Measurements from ENCODE around the gene FRMD3.

The FRMD3 gene

DNA sequence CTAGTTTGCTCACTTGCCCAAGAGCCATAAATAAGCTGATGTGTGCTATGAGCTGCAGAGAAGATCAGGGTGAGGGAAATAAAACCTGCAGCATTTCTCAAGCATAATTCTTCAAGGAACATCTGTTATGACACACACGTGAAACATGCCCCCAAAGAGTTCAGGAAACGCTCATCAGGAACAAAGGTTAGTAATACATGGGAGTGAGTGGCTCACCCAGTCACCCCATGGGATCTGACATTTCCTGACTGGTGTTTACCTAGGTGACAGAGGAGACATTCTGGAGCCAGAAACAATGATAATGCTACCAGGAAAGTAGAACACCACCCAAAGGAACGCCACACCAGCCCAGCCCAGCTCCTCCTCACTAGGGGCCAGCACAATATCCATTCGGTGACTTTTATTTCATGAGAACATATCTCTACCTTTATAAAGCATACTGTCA lies 66.0 kb downstream of the FRMD3 start:
- no peak for FAIRE-seq

DNA sequence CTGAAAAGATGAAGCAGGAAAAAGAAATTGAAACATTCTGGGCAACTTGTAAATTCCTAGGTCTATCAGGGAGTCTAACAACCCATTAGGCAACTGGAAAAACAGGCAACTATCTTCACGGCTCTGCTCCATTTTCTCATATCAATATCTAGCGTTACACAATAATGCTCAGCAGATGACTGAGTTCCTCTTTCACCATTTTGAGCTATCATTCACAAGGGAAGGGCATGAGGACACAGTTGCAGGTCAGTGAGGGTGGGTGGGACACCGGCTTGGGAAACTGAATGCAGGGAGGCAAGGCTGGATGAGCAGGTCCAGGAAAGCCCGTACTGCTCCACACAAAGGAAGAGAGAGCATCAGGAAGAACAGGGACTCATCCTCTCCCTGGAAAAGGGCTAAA lies 67.0 kb downstream of the FRMD3 start:
- FAIRE-seq: no peak

DNA sequence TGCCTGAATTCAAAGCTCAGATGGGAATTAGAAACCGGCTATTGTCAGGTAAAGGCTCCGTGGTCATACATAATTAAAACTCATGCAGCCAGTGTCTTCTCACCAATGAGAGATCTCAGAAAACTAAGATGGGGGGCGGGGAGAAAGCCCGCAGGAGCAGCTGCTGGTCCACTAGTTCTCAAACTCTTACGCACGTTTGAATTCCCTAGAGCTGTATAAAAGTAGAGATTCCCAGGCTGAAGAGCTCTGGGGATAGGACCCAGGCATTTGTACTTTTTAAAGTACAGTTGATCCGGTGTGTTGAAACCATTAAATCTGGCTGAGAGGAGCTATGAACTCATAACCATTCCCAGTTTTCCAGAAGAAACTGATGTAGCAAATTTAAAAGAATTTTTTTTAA lies 68.5 kb downstream of the FRMD3 start:
- no peak for FAIRE-seq

DNA sequence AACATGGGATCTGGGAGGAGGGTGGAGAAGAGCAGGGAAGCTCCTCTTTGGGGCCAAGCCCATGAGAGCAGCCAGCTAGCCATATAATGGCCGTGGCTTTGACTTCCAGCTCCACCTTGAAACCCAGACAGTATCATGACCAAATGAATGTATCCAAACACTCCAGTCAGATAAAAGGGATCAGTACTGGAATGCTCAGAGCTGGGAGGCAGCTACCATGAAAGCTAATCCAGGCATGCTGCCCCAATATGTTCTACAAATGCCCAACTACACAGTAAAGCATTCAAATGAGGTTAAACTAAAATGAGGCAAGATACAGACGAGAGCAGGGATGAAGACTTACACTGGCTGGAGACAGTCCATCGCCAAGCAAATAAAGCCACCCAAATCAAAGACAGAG lies 69.4 kb downstream of the FRMD3 start:
- no peak for FAIRE-seq

DNA sequence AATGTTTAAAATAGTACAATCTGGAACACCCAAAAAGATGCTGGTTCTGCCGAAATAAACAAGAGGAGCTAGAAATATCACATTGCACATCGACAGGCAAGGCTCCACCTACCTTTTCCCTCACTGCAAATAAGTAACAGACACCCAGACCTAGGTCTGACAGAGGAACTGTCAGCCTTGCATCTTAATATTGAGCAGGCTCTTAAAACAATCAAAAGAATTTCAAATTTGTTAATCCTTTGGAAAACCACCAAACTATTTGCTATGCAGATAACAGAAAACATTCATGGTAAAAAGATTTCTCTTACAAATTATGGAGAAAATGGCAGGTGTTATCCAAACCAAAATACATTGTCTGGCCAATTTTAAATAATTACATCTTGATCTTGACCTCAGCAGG lies 71.3 kb downstream of the FRMD3 start:
- FAIRE-seq: no peak

DNA sequence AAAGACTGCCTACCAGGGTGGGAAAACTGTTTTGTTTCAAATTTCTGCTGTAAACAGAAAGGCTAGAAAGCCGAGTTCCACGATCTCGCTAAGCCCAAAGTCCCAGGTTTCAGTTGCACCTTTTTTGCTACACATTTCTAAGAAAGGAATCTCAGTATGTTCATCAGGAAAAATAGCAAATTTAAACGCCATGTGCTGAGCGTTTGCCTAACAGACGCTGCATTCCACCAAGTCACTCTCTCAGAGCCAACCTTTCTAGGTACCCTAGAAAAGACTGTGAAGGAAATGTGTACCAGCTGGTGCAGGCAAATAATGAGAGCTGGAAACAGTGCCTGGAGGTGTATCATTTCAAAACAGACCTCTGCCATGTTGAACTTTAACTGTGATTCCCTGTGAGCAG lies 71.8 kb downstream of the FRMD3 start:
- no peak for FAIRE-seq

DNA sequence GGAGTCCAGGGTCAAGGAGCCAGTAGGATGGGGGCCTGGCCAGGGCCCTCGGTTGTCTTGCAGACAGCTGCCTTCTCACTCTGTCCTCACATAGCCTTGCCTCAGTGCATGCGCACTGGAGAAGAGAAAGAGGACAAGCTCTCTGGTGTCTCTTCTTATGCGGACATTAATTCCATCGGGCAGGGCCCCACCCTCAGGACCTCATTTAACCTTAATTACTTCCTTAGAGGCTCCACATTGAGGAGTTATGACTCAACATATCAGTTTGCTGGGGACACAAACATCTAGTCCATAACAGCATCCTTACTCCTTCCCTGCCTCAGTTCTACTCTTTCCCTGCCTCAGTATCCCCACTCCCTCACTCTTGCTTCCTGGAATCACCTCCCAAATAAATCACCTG lies 78.4 kb downstream of the FRMD3 start:
- no peak for FAIRE-seq

DNA sequence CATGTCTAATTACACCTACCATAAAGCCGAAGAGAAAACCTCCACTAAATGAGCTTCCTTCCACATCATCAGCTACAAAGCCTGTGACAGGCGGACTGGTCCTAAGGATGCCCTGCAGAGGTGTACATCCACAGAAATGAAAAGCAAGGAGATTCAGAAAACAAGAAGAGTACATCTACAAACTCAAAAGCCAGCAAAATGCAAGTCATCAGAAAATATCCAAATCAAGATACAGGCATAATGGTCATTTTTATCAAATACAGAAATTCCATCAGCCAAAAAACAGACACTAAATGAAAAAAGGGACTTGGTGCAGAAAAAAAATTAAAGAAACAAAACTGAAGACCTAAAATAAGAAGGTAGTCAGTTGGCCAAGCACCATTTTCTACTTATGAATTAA lies 79.7 kb downstream of the FRMD3 start:
- no peak for FAIRE-seq

DNA sequence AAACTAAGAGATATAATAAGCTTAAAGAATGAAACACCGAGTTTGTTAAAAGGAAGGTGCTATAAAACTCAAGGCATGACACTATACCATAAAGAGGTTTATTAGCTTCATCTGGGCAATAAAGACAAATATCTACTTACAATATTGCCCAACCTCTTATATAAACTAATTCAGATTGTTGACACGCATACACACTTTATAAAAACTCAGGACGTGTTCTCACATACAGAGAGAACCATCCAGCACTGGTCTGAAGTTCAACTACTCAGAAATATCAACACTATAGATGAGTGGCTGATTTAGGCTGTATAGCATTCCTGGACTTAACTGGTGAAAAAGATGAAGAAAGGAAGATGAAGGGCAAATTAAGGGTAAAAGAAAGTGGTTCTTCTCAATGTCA lies 81.2 kb downstream of the FRMD3 start:
- no peak for FAIRE-seq

DNA sequence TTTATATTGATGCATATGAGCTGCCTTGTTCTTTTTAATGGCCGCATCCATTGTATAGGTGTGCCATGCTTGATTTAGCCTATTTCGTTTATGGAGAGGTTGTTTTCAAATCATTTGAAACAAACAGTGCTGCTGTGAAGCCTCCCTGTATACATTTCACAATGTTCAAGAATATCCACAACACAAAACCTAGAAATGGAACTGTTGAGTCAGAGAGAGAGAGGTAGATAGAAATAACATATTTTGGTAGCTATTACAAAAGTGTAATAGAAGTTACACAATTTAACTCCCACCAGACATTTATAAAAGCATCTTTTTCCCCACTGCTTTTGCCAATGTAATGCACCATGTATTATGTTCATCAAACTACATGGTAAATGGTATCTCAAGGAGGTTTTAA lies 82.0 kb downstream of the FRMD3 start:
- no peak for FAIRE-seq

DNA sequence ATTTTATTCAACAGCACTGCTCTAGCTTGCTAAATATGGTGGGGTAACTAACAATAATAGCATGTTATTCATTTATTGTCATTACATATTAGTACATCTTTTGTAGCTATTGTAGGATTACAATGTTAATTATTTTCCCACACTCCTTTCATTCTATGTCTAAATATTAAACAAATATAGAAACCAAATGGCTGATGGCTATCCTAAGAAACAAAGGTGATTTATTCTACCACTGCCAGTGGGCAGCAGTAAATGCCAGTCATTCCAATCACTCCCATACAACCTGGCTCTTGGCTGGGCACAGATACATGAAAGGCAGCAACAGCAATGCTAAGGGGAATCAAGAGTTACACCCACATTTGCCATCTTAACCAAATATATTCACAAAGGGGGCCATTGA lies 84.1 kb downstream of the FRMD3 start:
- no peak for FAIRE-seq

DNA sequence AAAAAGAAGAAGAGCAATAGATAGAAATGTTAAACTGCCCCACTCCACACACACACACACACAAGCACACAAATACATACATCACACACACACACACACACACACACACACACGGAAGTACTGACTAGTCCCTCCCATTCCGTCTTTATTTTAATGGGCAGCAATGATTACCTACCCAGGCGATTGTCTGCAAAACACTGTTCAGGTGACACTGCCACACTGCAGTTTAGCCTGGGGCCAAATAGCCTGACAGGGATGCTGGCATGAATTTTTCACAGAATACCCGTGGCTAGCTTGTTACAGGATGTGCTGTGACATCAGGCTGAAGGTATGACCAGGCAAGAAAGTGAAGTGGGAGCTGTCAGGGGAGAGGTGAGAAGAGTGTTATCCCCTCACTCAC lies 86.9 kb downstream of the FRMD3 start:
- no peak for FAIRE-seq

DNA sequence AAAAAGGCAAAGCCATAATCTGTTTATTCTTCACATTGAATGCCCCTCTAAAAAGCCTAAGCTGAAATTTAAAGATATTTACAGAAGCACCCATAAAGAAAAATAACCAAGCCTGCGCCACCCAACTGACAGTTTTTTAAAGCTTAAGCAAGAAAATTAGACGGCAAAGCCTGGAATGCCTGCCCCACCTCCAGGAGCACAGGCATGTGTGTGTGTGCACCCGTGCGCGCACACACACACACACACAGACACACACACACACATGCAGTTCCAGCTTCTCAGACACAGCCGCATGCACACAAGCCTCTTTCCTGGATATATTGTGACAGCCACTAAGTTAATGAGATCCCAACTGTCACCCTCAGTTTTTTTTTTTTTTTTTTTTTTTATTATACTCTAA lies 88.2 kb downstream of the FRMD3 start:
- no peak for FAIRE-seq

DNA sequence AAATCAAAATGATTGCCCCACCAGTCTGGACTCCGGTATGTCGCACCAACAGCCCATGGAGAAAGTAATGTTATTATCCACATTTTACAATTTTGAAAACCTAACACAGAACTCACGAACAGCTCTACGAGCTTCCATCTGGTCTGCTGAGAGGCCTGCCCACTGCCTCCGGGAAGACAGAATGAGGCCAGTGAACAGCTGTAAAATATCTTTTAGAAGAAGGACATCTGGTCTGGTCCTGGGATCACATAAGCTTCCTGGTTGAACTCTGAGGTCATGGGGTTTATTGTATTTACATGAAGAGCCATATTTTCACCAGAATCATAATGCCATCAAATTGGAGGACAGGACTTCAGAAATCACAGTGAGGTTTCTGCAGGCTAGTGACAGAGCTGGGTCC lies 89.0 kb downstream of the FRMD3 start:
- FAIRE-seq: no peak

DNA sequence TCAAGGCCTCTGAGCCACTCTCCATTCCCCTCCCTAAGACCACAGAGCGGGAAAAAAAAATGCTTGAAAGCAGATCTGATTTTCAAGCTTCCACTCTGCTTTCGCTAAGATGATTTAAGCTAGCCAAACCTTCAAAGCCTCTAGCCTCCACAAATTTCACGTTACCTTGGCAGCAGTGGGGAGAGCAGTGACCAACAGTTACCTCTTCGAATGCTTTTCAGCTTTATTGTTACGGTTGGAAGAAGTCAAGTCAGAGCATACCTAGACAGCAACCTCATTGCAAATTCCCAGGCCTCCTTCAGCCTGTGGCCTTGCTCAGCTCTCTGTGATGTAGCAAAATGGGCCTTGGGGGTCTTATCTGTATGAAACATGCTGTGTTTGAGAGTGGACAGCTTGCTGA lies 89.6 kb downstream of the FRMD3 start:
- no peak for FAIRE-seq

DNA sequence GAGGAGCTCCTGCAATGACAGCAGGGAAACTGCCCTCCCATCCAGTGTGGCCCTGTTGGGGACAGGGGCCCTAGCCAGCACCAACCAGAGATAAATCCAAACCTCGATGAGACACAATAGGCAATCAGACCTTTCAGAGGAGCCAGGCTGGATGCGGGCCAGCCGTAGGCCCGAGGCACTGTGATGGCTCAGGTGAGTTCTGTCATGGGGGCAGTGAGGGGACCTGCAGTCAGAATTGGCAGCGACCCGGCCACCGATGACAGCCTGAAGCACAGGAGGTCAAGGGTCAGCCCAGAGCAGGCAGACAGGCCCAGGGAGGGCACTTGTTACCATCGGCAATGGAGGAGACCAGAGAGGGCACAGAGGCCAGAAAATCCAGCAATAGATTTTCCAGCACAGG lies 90.8 kb downstream of the FRMD3 start:
- no peak for FAIRE-seq

DNA sequence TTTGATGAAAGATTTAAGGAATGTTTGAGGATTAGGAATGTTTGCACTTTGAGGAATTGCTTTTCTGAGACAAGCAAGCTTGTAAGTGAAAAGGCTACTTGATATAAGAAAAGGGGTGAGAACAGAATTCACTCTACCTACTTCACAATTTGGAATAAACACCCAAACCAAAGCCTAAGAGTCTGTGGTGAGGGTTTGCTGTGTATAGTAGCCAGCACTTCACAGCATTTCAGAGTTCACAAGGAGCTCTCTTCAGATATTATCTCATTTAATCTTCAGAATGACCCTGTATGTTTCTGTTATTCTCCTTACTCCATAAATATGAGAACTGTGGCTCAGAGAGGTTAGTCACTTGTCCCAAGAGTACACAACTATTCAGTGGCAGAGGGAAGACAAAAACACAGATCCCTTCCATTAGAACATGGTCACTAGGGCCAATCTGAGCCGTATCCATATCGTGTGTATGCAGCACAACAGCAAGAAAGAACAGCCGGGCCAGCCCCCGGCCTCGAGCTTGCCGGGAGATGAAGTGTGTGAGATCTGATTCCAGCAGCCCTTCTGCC lies 92.4 kb downstream of the FRMD3 start:
- no peak for FAIRE-seq

DNA sequence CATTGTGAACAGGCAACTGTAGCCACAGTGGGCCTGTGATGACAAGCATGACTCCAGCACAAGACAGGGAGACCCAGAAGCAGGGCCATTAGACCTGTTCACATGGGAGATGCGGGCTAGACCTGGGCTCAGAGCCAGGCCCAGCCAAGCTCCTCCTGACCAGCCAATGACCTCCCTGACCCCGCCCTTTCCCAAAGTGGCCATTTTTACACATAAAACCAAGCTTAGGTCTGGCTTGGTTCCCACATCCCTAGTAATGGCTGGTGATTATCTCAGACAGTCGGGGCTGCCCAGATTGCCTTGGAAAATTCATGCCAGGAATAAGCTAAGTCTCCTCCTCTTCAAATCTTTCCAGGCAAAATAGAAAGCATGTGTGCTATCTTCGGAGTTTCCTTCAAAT lies 94.1 kb downstream of the FRMD3 start:
- no peak for FAIRE-seq

DNA sequence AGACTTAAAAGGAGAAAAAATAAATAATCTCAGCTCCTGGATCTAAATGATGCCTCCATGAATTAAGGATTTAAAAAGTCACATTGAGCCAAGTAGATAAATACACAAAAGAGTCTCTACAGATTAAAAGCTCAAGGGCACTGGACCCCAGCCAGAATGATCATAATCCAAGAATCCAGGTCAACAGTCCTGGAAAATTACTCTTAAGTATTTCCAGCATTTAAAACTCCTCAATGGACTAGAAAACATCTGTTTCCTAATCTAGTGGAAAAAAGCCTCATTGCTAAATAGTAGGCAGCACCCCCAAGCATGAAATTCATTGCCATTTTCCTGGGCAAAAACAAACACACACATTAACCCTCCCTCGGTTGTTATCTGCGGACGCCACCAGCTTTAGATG lies 96.8 kb downstream of the FRMD3 start:
- no peak for FAIRE-seq

DNA sequence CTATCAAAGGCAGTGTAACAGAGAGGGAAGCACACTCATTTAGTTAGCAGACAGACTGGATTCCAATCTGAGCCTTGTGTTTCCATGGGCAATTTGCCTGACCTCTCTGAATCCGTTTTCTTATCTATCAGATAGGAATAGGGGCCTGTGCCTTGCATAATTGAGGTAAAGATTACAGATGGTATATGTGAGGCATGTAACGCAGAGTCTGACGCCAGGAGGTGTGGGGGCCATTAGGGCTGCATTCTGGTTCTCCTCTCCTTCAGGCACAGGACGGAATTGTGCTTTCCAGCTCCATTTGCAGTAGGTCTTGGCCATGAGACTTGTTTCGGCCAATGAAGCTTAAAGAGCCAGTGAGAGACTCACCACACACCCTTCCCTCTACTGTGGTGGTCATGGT lies 97.6 kb downstream of the FRMD3 start:
- no peak for FAIRE-seq

DNA sequence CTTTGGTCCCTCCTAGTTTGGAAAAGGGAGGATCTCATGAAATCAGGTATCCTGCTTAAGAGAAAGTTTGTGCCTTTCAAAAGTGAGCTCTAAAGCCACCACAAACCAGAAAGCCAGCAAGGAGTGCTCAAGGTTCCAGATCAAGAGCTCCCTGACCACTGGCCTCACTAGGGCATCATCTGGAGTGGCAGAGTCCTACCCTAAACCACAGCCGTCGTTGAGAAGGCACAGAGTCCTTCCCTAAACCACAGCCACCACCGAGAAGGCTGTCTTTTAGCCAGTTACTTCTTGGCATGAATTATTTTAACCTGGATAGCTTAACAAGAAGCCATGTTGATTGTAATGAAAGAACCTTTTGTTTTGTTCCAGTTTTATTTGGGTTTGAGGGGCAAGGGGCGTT lies 102.9 kb downstream of the FRMD3 start:
- FAIRE-seq: no peak

DNA sequence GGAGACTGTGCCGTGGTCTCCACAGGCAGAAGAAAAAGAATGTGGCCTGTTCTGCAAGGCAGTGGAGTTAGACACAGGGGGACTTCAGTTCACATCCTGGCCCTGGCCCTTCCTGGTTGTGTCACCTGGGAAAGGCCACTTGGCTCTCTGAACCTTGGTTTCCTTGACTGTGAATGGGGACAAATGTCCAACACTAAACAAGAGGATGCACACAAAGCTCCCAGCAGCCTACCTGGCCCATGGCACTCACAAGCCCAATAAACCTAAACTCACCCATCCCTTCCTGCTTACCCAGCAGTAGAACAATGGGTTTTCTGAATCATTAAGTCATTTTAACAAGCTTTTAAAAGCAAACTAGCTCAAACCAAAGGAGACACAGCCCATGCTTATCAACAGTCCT lies 103.9 kb downstream of the FRMD3 start:
- FAIRE-seq: no peak

DNA sequence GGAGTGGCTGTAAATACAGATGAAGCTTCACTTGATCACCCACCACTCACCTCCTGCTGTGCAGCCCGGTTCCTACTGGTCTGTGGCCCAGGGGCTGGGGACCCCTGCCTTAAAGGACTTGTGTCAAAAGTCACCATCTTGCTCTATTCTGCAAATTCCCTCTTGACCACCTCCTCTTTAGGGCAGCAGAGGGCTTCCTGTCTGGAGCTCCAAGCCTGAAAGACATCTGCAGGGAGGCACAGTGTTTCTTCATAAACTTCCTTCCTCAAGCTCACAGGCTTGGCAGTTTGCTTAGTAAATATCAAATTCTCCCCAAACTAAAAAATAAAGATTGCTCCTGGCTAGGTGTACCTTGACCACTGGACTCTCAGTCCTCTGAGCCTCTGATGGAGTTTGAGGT lies 104.4 kb downstream of the FRMD3 start:
- FAIRE-seq: no peak

DNA sequence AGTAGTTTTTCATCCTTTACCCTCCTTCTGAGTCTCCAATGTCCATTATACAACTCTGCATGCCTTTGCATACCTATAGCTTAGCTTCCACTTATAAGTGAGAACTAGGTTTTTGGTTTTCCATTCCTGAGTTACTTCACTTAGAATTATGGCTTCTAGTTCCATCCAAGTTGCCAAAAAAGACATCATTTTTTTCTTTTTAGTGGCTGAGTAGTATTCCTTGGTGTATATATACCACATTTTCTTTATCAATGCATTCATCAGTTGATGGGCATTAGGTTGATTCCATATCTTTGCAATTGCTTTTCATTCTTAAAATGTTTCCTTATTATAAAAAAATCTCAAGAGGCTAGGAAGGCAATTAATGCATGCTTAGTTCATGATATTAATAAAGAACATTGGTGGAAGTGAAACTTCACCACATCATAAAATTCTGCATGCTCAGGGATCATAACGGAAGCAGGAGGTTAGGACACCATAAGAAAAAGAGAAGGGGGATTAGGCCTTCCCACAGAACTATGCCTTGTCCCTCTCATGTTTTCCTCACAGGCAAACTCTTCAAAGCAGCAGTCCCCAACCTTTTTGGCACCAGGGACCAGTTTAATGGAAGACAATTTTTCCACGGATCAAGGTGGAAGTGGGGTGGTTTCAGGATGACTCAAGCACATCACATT lies 105.2 kb downstream of the FRMD3 start:
- FAIRE-seq: no peak

DNA sequence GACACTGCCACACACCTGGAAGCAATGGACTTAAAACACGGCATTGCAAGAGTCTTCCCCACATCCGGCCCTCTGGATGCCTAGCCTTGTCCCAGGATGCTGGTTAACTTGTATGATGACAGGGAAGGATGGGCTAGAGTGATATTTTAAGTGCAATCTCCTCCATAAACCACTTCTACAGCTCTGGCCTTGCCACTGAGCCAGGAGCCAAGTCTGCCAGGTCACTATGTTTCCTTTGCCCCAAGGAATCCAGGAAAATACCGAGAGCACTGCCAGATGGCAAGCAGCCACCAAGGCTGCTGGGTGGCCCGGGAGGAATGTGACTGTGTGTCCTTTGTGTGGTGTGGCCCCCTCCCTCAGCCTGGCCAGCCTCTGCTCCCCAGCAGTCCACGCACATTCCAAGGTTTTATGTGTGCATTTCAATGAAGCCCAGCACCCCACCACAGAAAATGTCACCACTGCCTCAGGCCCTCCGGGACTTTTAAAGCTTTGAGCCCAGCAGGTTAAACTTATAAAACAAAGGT lies 106.0 kb downstream of the FRMD3 start:
- FAIRE-seq: no peak

Data from TTC549 (cell line).